ENCODE measurements around the gene FBRSL1.

FBRSL1 gene

DNA sequence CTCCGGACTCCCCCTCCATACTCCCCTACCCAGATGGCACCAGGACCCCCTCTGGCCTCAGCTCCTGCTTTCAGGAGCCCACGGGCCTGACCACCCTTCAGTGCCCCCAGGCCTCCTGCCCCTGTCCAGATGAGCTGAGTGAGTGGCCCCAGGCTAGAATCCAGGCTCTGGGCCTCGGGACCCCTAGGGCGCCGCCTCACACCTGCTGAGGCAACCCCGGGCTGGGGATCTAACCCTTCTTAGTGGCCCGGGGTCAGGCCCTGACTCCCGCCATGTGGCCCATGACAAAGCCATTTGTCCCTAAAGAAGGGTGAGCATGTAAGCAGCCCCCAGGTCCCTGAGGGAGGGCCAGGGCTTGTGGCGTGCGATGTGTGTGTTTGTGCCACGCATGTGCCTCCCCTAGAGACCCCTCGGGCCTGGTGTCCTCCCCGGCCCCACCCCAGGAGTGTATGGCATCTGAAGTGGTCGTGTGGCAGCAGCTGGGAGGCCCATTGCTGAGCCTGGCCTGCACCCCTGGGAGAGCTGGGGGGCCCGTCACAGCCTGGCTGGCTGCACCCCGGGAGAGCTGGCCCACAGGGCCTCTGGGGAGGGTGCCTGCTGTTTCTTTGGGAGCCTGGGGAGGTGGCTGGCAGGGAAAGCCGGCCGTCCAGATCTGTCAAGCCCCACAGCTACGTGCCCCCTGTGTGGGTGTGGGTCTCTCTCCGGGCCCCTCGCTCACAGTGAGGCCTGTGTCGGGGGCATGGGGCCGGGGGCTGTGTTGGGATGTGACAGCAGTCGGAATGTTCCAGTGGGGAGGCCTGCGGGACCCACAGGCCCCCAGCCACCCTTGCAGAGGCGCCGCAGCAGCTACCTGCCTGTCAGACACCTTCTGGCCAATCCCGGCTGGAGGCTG, 7.8 kb downstream of the FBRSL1 start:
- no peak overlapping the region for H3K9ac ChIP-seq (ENCODE audit: low read depth, low read length)

DNA sequence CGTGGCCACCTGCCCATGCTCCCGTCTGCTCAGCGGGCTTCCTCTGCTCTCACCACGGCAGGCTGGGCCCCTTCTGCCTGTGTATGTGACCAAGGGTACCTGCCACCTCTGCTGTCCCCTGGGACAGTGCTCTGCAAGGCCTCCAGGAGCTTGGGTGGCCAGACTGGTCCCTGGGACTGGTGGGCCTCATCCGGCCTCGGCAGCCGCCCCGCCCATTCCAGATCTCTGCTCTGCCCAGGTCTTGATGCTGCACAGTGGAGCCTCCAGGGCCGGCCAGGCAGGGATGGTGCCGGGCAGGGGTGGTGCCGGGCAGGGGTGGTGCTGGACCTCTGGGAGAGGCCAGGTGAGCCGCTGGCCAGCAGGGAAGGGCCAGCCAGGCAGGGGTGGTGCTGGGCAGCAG, 9.0 kb downstream of the FBRSL1 start:
- no peak overlapping the region for H3K4me3 ChIP-seq (ENCODE audit: low read length)
- no peak overlapping the region for H3K9ac ChIP-seq (ENCODE audit: low read depth, low read length)
- H3K36me3 ChIP-seq (ENCODE audit: insufficient read depth, low read length) = no peaks in the 10 kb centered on the region
- H3K9me3 ChIP-seq (replicated peaks; ENCODE audit: low read length) = no peaks in the 10 kb centered on the region
- no peaks in the 10 kb centered on the region for H3K27me3 ChIP-seq (ENCODE audit: control insufficient read depth, insufficient read depth, low read length)
- peaks cover 13% of the 10 kb centered on the region for H3K4me1 ChIP-seq (ENCODE audit: control insufficient read depth, insufficient read depth, low read length)
- H3K4me2 ChIP-seq (ENCODE audit: low read length) = no peak overlapping the region

More for the DNA sequence above, 7.8 kb downstream of the FBRSL1 start:
- Histone ChIP-seq H3K27me3 (ENCODE audit: control insufficient read depth, insufficient read depth, low read length) (no peaks in the 10 kb centered on the region), H3K4me1 (ENCODE audit: control insufficient read depth, insufficient read depth, low read length) (peaks cover 4% of the 10 kb centered on the region), H3K36me3 (ENCODE audit: insufficient read depth, low read length) (no peaks in the 10 kb centered on the region), H3K4me2 (ENCODE audit: low read length) (no peak overlapping the region), H3K4me3 (ENCODE audit: low read length) (no peak overlapping the region), H3K9me3 (replicated peaks; ENCODE audit: low read length) (no peaks in the 10 kb centered on the region)

DNA sequence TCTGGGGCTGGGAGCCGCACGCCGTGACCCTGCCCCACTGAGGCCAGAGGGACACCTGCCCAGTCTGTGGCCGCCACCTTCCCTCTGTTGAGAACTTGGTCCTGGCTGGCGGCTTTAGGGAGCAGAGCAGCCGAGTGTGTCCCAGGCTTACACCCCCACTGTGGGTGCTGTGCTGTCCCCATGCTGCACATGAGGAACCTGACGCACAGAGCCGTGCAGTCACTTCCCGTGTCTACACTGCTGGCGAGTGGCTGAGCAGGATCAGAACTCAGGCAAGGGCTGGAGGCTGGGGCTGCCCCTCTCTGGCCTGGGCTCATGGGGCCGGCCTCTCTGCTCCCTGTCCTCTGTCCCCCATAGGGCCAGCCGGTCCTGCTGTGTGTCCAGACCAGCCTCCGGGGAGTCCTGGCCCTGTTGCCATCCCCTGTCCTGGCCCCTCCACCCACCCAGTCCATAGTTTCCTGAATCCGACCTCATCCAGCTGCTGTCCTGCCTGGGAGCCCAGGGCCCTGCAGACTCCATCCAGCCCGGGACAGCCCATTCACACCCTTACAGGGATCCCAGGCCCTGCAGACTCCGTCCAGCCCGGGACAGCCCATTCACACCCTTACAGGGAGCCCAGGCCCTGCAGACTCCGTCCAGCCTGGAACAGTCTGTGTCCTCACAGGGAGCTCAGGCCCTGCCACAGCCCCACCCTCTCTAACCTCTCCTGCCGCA, 10.3 kb downstream of the FBRSL1 start:
- H3K9ac ChIP-seq (ENCODE audit: low read depth, low read length) = no peak overlapping the region
- no peaks in the 10 kb centered on the region for H3K9me3 ChIP-seq (replicated peaks; ENCODE audit: low read length)
- H3K4me2 ChIP-seq (ENCODE audit: low read length) = no peak overlapping the region
- no peaks in the 10 kb centered on the region for H3K27me3 ChIP-seq (ENCODE audit: control insufficient read depth, insufficient read depth, low read length)
- H3K4me3 ChIP-seq (ENCODE audit: low read length) = no peak overlapping the region
- H3K4me1 ChIP-seq (ENCODE audit: control insufficient read depth, insufficient read depth, low read length) = peaks cover 13% of the 10 kb centered on the region
- no peaks in the 10 kb centered on the region for H3K36me3 ChIP-seq (ENCODE audit: insufficient read depth, low read length)

- H3K4me1 ChIP-seq (ENCODE audit: control insufficient read depth, insufficient read depth, low read length) = peaks cover 9% of the 10 kb centered on the region
- H3K27me3 ChIP-seq (ENCODE audit: control insufficient read depth, insufficient read depth, low read length) = no peaks in the 10 kb centered on the region
- no peak overlapping the region for H3K4me2 ChIP-seq (ENCODE audit: low read length)
- H3K4me3 ChIP-seq (ENCODE audit: low read length) = no peak overlapping the region
- no peak overlapping the region for H3K9ac ChIP-seq (ENCODE audit: low read depth, low read length)
- H3K36me3 ChIP-seq (ENCODE audit: insufficient read depth, low read length) = no peaks in the 10 kb centered on the region
- H3K9me3 ChIP-seq (replicated peaks; ENCODE audit: low read length) = no peaks in the 10 kb centered on the region
Measured at GRCh38 chr12:132500856-132501180, 10.9 kb downstream of the FBRSL1 start.

DNA sequence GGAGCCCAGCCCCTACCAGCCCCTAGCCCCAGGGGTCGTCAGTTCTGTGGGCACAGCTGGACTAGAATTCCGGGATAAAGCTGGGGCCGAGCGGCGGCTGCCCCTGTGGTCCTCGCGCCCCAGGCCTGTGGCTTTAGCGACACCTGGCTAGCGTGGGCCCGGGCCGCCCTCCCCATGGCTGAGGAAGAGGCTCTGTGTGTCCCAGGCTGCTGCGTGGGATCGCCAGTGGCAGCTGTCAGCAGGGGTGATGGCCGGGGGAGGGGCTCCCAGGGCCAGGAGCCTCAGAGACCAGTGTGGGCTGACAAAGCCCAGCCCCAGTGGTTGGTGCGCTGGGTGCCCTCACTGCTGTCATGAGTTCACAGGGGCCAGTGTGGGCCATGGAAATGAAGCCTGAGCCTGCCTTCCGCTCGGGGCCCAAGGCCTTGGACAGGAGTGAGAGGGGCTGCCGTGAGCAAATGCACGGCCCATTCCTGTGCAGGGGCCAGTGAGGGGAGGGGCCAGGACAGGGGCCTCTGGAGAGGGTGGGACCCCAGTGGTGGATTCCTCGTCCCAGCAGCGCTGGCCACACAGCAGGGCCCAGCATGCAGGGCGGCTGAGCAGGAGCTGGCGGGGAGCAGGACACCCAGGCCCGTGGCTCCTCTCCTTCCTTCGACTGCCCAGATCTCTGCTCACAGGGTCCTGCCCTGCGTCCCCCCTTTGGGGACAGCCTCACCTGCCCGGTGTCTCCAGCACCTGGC, 11.4 kb downstream of the FBRSL1 start:
- Histone ChIP-seq H3K4me2 (ENCODE audit: low read length) (no peak overlapping the region), H3K27me3 (ENCODE audit: control insufficient read depth, insufficient read depth, low read length) (no peaks in the 10 kb centered on the region), H3K9ac (ENCODE audit: low read depth, low read length) (no peak overlapping the region), H3K4me3 (ENCODE audit: low read length) (no peak overlapping the region), H3K36me3 (ENCODE audit: insufficient read depth, low read length) (no peaks in the 10 kb centered on the region), H3K9me3 (replicated peaks; ENCODE audit: low read length) (no peaks in the 10 kb centered on the region), H3K4me1 (ENCODE audit: control insufficient read depth, insufficient read depth, low read length) (peaks cover 12% of the 10 kb centered on the region)

- H3K4me3 ChIP-seq (ENCODE audit: low read length) = no peak overlapping the region
- H3K36me3 ChIP-seq (ENCODE audit: insufficient read depth, low read length) = no peaks in the 10 kb centered on the region
- no peaks in the 10 kb centered on the region for H3K27me3 ChIP-seq (ENCODE audit: control insufficient read depth, insufficient read depth, low read length)
- H3K9ac ChIP-seq (ENCODE audit: low read depth, low read length) = no peak overlapping the region
- no peak overlapping the region for H3K4me2 ChIP-seq (ENCODE audit: low read length)
- peaks cover 21% of the 10 kb centered on the region for H3K4me1 ChIP-seq (ENCODE audit: control insufficient read depth, insufficient read depth, low read length)
- H3K9me3 ChIP-seq (replicated peaks; ENCODE audit: low read length) = no peaks in the 10 kb centered on the region
Measured at GRCh38 chr12:132502149-132502881, 12.4 kb downstream of the FBRSL1 start.

DNA sequence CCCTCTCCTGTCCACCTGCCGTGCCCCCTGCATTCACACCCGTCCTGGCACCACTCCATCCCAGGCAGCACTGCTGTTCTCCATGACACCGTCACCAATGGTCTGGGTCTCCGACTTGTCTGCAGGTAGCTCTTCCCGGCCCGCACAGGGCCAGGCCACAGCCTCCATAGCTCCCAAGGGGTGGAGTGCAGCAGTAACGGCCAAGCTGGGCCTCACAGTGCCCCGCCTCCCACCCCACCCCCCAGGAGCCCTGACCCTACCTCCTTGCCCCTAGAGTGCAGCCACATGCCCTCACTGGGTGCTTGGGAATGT, 12.9 kb downstream of the FBRSL1 start:
- Histone ChIP-seq H3K4me2 (ENCODE audit: low read length) (no peak overlapping the region), H3K9ac (ENCODE audit: low read depth, low read length) (no peak overlapping the region), H3K4me3 (ENCODE audit: low read length) (no peak overlapping the region), H3K9me3 (replicated peaks; ENCODE audit: low read length) (no peaks in the 10 kb centered on the region), H3K4me1 (ENCODE audit: control insufficient read depth, insufficient read depth, low read length) (peaks cover 22% of the 10 kb centered on the region), H3K36me3 (ENCODE audit: insufficient read depth, low read length) (no peaks in the 10 kb centered on the region), H3K27me3 (ENCODE audit: control insufficient read depth, insufficient read depth, low read length) (no peaks in the 10 kb centered on the region)

DNA sequence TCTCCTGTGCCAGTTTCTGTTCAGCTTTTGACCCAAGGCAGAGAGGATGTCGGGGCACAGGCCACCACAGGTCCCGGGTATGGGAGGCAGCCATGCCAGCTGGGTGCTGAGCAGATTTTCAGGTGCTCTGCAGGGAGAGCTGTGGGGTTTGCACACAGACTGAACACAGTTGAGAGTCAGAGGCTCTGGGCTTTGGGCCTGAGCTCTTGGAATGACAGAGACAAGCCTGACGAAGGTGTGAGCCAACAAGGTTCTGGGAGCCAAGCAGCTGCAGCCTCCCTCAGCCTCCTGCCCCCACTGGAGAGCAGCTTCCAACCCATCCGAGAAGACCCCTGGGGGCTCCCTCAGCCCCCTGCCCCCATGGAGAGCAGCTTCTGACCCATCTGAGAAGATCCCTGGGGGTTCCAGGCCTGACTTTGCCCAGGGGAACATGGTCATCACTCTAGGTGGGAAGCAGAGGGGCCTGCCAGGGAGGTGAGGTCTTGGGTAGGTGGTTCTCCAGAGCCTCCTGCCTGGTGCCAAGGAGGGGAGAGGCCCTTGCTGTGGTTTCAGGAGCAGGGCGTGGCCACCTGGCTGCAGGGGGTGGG, 13.8 kb downstream of the FBRSL1 start:
- H3K27me3 ChIP-seq (ENCODE audit: control insufficient read depth, insufficient read depth, low read length) = no peaks in the 10 kb centered on the region
- H3K4me1 ChIP-seq (ENCODE audit: control insufficient read depth, insufficient read depth, low read length) = peaks cover 22% of the 10 kb centered on the region
- H3K9me3 ChIP-seq (replicated peaks; ENCODE audit: low read length) = no peaks in the 10 kb centered on the region
- no peak overlapping the region for H3K9ac ChIP-seq (ENCODE audit: low read depth, low read length)
- no peak overlapping the region for H3K4me3 ChIP-seq (ENCODE audit: low read length)
- no peaks in the 10 kb centered on the region for H3K36me3 ChIP-seq (ENCODE audit: insufficient read depth, low read length)
- no peak overlapping the region for H3K4me2 ChIP-seq (ENCODE audit: low read length)

DNA sequence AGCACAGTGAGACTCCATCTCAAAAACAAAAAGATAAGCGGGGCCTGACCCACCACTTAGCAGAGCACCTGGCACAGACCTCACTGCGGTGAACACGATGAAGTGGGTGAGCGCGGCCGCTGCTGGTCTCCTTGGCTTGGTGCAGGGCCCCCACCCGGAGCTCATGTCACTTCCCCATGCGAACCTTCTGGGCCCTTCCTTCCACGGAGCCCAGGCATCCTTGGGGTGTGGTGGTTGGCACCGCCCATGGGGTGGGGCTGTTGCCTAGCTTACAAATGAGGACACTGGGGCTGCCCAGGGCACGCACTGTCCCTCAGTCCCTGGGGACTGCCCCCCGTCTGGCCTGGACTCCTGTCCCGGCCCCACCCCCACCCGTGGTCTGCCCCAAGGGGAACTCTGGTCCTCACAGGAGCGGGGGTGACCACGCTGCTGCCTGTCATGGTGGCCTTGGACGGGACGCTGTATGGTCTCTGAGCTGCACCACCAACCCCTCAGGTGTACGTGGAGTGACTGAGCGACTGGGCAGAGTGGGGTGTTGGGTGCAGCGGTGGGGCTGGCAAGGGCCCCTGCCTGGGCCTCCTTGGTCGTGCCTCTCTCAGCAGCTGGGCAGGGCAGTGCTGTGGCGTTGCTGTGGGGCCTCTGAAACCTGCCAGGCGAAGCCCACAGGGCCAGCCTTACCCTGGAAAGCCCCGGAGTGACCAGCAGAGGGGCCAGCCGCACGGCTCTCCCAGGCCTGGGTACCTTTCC, 15.3 kb downstream of the FBRSL1 start:
- no peak overlapping the region for H3K9ac ChIP-seq (ENCODE audit: low read depth, low read length)
- H3K36me3 ChIP-seq (ENCODE audit: insufficient read depth, low read length) = no peaks in the 10 kb centered on the region
- no peak overlapping the region for H3K4me2 ChIP-seq (ENCODE audit: low read length)
- no peaks in the 10 kb centered on the region for H3K9me3 ChIP-seq (replicated peaks; ENCODE audit: low read length)
- H3K4me3 ChIP-seq (ENCODE audit: low read length) = no peak overlapping the region
- peaks cover 22% of the 10 kb centered on the region for H3K4me1 ChIP-seq (ENCODE audit: control insufficient read depth, insufficient read depth, low read length)
- H3K27me3 ChIP-seq (ENCODE audit: control insufficient read depth, insufficient read depth, low read length) = no peaks in the 10 kb centered on the region

DNA sequence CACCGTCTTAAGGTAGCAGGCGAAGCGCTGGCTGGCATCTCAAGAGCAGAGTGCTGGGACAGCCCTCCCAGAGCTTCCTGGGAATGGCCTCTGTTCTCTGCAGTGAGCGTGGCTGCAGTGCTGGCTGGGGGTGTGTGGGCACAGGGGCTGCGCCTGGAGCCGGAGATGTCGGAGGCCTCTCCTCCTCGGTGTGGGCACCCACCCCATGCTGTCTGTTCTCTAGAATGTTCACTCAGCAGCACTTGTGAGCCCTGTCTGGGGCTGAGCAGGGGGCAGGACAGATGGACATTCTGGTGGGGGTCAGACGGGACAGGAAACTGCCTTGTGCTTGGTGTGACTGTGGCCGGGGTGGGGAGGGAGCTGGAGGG, 15.9 kb downstream of the FBRSL1 start:
- H3K36me3 ChIP-seq (ENCODE audit: insufficient read depth, low read length) = no peaks in the 10 kb centered on the region
- H3K27me3 ChIP-seq (ENCODE audit: control insufficient read depth, insufficient read depth, low read length) = no peaks in the 10 kb centered on the region
- no peak overlapping the region for H3K4me2 ChIP-seq (ENCODE audit: low read length)
- peaks cover 22% of the 10 kb centered on the region for H3K4me1 ChIP-seq (ENCODE audit: control insufficient read depth, insufficient read depth, low read length)
- H3K9ac ChIP-seq (ENCODE audit: low read depth, low read length) = no peak overlapping the region
- H3K4me3 ChIP-seq (ENCODE audit: low read length) = no peak overlapping the region
- H3K9me3 ChIP-seq (replicated peaks; ENCODE audit: low read length) = no peaks in the 10 kb centered on the region

All from skeletal muscle satellite cell (primary cell).